ENCODE results near the gene RHPN2. TPM values are rescaled to one million over a fixed set of nuclear protein-coding genes. Genes with fewer than 3 reads are reported as not detected.

RHPN2 gene
- total and polyA plus RNA-seq, 2 of the 8 experiments (the other 6 are each of a cell fraction or from before 2014, with no cell fraction given) = 22.8 to 31.1 TPM

DNA sequence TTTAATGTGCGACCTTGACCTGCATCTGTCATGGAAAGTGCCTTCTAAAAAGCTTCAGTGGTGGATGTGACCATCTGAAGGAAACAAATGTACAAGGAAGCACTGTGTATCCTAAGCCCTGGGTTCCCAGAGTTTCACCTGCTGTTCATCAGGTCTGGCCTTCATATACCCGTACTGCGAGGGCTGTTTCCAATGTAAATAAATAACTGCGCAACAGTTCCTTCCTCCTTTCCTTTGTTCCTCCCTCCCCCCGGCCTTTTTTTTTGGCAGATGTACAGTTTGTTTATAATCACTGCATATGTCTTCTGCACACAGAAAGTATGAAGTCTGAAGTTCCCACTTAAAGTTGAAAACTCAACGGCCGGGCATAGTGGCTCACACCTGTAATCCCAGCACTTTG, 87.4 kb downstream of the RHPN2 start:
- peaks cover 0 to 12% (median 6%) of the 10 kb centered on the region in 4 experiments; a peak in 6 of 8 replicates for H3K36me3 ChIP-seq (ENCODE audit: control insufficient read depth in 2 of 4, insufficient read depth in 4 of 4, low read length in 3 of 4)
- no peaks in the 10 kb centered on the region for H3K27me3 ChIP-seq (replicated peaks in 1 of 4; ENCODE audit: control insufficient read depth in 3 of 4, extremely low read depth in 1 of 4, insufficient read depth in 3 of 4, low read length in 3 of 4)
- no peak overlapping the region for H3K23ac ChIP-seq (ENCODE audit: insufficient read length)
- H3K27ac ChIP-seq (ENCODE audit: low read depth, low read length) = no peak overlapping the region
- no peak overlapping the region for H3K4me3 ChIP-seq (ENCODE audit: extremely low read depth in 1 of 4, insufficient read depth in 2 of 4, low read depth in 3 of 4, low read length in 4 of 4)
- ChIA-PET POLR2A (ENCODE audit: partially characterized antibody) (no interaction called here), CTCF (ENCODE audit: partially characterized antibody) (interaction anchor here (0.6 to 4.2 kb wide), 14 partner anchors 8 to 207 kb away, joined by 3 to 25 read pairs (median 8); partner anchors contain the start of gene GPATCH1)
- H2AK5ac ChIP-seq (ENCODE audit: low read depth, low read length) = no peak overlapping the region
- no peak overlapping the region for H3K4ac ChIP-seq (replicated peaks; ENCODE audit: insufficient read length, low read depth, low read length)
- no peak overlapping the region for H2BK15ac ChIP-seq (ENCODE audit: low read length)
- no peak overlapping the region for H2AFZ ChIP-seq (ENCODE audit: low read length)
- H4K5ac ChIP-seq (ENCODE audit: insufficient read length, low read depth, low read length) = no peak overlapping the region
- no peak overlapping the region for H3K9ac ChIP-seq (replicated peaks in 1 of 4; ENCODE audit: extremely low read depth in 1 of 4, low read depth in 3 of 4, low read length in 3 of 4)
- H2BK12ac ChIP-seq (ENCODE audit: low read depth, low read length) = no peak overlapping the region
- H3K79me1 ChIP-seq (ENCODE audit: low read depth, low read length) = no peaks in the 10 kb centered on the region; the same call in 1 of the 2 replicates
- H3K14ac ChIP-seq (ENCODE audit: insufficient read length) = no peak overlapping the region
- no peak overlapping the region for H3K4me2 ChIP-seq (ENCODE audit: insufficient read depth in 1 of 2, low read depth in 2 of 2, low read length in 2 of 2)
- H3K23me2 ChIP-seq (ENCODE audit: low read depth, low read length) = peaks cover 2% of the 10 kb centered on the region; the same call in 1 of the 2 replicates
- no peaks in the 10 kb centered on the region for H3K79me2 ChIP-seq (ENCODE audit: control insufficient read depth in 1 of 2, insufficient read depth in 2 of 2, low read length in 2 of 2)
- WGBS, 2 experiments (ENCODE audit: extremely low coverage in 1 of 2, insufficient coverage in 1 of 2, insufficient read length in 1 of 2, insufficient replicate concordance in 2 of 2, low coverage in 1 of 2, low lambda C conversion rate in 2 of 2, missing lambda C conversion rate in 1 of 2) = 93% methylated on average over 7 of the region's 7 CpGs; no CpG with 5 or more reads in 1 of the 2 experiments
- H4K20me1 ChIP-seq (replicated peaks in 1 of 2; ENCODE audit: control insufficient read depth in 1 of 2, insufficient read depth in 2 of 2, low read length in 2 of 2) = peaks cover 0 to 2% of the 10 kb centered on the region in 2 experiments
- H2BK5ac ChIP-seq (ENCODE audit: low read depth, low read length) = no peak overlapping the region
- H3K9me3 ChIP-seq (ENCODE audit: insufficient read depth in 2 of 2, low read depth in 1 of 2, low read length in 1 of 2) = no peaks in the 10 kb centered on the region
- TF ChIP-seq POU5F1 (IDR thresholded peaks at IDR 0.05; ENCODE audit: low read depth, low read length) (no peak), EGR1 (IDR thresholded peaks at IDR 0.05; ENCODE audit: borderline replicate concordance, low read depth, low read length) (no peak), ZNF274 (IDR thresholded peaks at IDR 0.05; ENCODE audit: borderline replicate concordance, extremely low read depth, low read length) (no peak), TAF7 (optimal IDR thresholded peaks at IDR 0.05; ENCODE audit: borderline replicate concordance, low read depth, low read length) (no peak), CREB1 (IDR thresholded peaks at IDR 0.05) (no peak)
- DNase-seq (ENCODE audit: low read depth in 1 of 2, low spot score in 2 of 2) = no peak
- H3K4me1 ChIP-seq (replicated peaks in 1 of 4; ENCODE audit: control insufficient read depth in 3 of 4, insufficient read depth in 4 of 4, low read length in 3 of 4) = no peaks in the 10 kb centered on the region
- H4K91ac ChIP-seq (replicated peaks; ENCODE audit: insufficient read length, low read length) = no peak overlapping the region
- H4K8ac ChIP-seq (ENCODE audit: extremely low read depth, insufficient read depth, low read length) = no peak overlapping the region
- H2BK20ac ChIP-seq (ENCODE audit: low read length) = no peak overlapping the region
- FAIRE-seq = no peak
- no peak overlapping the region for H2BK120ac ChIP-seq (replicated peaks; ENCODE audit: low read depth, low read length)
- no peak overlapping the region for H3K18ac ChIP-seq (ENCODE audit: extremely low read depth, low read length)
- H3K56ac ChIP-seq (replicated peaks; ENCODE audit: insufficient read length, low read depth, low read length) = no peak overlapping the region
